Pancreas (tissue), 10 donors: ENCODE measurements around the gene EIF2S3. TPM values are rescaled to one million over a fixed set of nuclear protein-coding genes. Genes with fewer than 3 reads are reported as not detected.

Experiments used
- ATAC-seq, 4 donors: fragments of 200-7000 bp; cut with Tn5 transposase; one replicate each; pipeline versions ENCODE4 v1.8.0 to v1.9.1; 2020; ENCODE audit warnings: mild to moderate bottlenecking in 4 of 4, moderate library complexity in 4 of 4
- DNase-seq, 6 donors: peaks; one replicate each; pipeline ENCODE4 v3.0.0-alpha.2; 2020
- FAIRE-seq: peaks from 2 replicates; lab custom pipeline; 2012; peaks lifted over from hg19 to GRCh38; lab: Jason Lieb, UNC
- H3K27ac ChIP-seq, 4 donors: fragments of 200-600 bp; sonication (generic); 1 replicate in 3 of 4; 2 replicates in 1 of 4; pipeline versions ENCODE4 v1.5.0 to v1.8.0; 2020
- H3K27me3 ChIP-seq, 4 donors: fragments of 200-600 bp; one replicate each; pipeline ENCODE4 v1.8.0; 2021
- H3K36me3 ChIP-seq, 3 donors: fragments of 200-600 bp; sonication (generic) in 1 of 3; one replicate each; pipeline versions ENCODE4 v1.5.0 to v1.8.0; 2020 to 2021
- H3K4me1 ChIP-seq, 3 donors: fragments of 200-600 bp; one replicate each; pipeline ENCODE4 v1.8.0; 2021
- H3K4me3 ChIP-seq, 4 donors: fragments of 200-600 bp; sonication (generic) in 2 of 4; one replicate each; pipeline versions ENCODE4 v1.5.0 to v1.8.0; 2020 to 2021
- H3K9me3 ChIP-seq, 4 donors: fragments of 200-600 bp; one replicate each; pipeline ENCODE4 v1.8.0; 2021
- WGBS, 2 donors: extraction: QIAGEN DNeasy Blood & Tissue Kit; methylation state at CpG; one replicate each; pipeline ENCODE4 v1.1.7; 2013; 5-methylcytosine and 5-hydroxymethylcytosine counted together
- intact Hi-C, 3 donors: fragments of 100-400 bp; cut with DNase I; formaldehyde crosslinking; loops; one replicate each; pipeline versions ENCODE4 v1.11.1 to v1.14.2; 2022
- polyA plus RNA-seq, 2 donors: library from polyadenylated mRNA; stranded (reverse); fragments of 200-250 nt; gene quantifications; one replicate each; pipeline ENCODE4 v1.2.3, GENCODE V29; 2013
- total RNA-seq, 6 donors: library from RNA; stranded (reverse); fragmentation: NEBNext Ultra II Directional in 4 of 6; extraction: Animal tissue kit (Norgen Biotek cat#: 25700) in 4 of 6; gene quantifications; one replicate each; pipeline versions ENCODE4 v1.2.1 to v1.2.4, GENCODE V29; 2021 to 2023
- TF ChIP-seq, protein P1 (sequence below), 4 donors: fragments of 200-600 bp; sonication (generic) in 3 of 4; IDR thresholded peaks; one replicate each; pipeline versions ENCODE4 v1.5.0 to v1.8.0; 2021; ENCODE audit warnings: antibody characterized with exemption in 4 of 4
- donor health status: healthy with polysubstance abuse.
- donor health status: DM: no; HTN: no; CAD: no; lungs with moderate emphysema.
- donor health status: DM: no; HTN: no; CAD: no.
- donor health status: control.
- donor health status: control.
- donor health status: Bipolar disorder and iron deficiency.
- donor health status: DM: yes; HTN: yes; CAD: no.
- donor health status: DM: no; HTN: no; CAD: no.
- donor health status: DM: no; HTN: no; CAD: no.
- donor health status: DM: yes; HTN: yes; CAD: no.

Gene EIF2S3
- total and polyA plus RNA-seq, 8 donors: 40.0 to 139 (median 108) TPM

DNA sequence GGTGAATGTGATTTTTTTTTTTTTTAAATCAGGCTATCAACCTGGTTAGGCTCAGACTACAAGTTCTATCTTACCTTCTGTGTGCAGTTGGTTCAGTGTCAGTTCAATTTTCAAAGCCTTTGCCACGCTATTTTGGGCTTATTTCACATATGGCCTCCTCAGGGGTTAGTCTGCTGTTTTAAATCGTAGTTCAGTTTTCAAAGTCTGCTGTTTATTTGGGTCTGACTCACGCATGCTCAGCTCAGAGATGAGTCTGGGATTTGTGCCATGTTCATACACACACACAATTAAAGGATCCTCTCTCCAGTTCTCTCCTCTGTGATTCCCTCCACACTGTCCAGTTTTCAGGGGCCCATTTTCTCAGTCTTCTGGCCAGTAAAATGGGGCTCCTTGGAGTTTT, 62.5 kb downstream of the EIF2S3 start:
- H3K9me3 ChIP-seq: no peaks in the 10 kb centered on the region
- H3K4me1 ChIP-seq: no peaks in the 10 kb centered on the region
- intact Hi-C loops: no loop called here
- no peak overlapping the region for H3K4me3 ChIP-seq
- 18 to 37% methylated on average over 3 of the region's 3 CpGs for WGBS, 2 donors
- no peak for FAIRE-seq
- peak in 3 of 4 donors; percentile 59 to 72 (median 61) for ATAC-seq
- TF ChIP-seq, protein P1, sequence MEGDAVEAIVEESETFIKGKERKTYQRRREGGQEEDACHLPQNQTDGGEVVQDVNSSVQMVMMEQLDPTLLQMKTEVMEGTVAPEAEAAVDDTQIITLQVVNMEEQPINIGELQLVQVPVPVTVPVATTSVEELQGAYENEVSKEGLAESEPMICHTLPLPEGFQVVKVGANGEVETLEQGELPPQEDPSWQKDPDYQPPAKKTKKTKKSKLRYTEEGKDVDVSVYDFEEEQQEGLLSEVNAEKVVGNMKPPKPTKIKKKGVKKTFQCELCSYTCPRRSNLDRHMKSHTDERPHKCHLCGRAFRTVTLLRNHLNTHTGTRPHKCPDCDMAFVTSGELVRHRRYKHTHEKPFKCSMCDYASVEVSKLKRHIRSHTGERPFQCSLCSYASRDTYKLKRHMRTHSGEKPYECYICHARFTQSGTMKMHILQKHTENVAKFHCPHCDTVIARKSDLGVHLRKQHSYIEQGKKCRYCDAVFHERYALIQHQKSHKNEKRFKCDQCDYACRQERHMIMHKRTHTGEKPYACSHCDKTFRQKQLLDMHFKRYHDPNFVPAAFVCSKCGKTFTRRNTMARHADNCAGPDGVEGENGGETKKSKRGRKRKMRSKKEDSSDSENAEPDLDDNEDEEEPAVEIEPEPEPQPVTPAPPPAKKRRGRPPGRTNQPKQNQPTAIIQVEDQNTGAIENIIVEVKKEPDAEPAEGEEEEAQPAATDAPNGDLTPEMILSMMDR (IDR thresholded peaks at IDR 0.05): no peak
- peak in 1 of 6 donors; percentile 16 for DNase-seq
- H3K27ac ChIP-seq: no peak overlapping the region
- H3K36me3 ChIP-seq: no peaks in the 10 kb centered on the region
- no peaks in the 10 kb centered on the region for H3K27me3 ChIP-seq

DNA sequence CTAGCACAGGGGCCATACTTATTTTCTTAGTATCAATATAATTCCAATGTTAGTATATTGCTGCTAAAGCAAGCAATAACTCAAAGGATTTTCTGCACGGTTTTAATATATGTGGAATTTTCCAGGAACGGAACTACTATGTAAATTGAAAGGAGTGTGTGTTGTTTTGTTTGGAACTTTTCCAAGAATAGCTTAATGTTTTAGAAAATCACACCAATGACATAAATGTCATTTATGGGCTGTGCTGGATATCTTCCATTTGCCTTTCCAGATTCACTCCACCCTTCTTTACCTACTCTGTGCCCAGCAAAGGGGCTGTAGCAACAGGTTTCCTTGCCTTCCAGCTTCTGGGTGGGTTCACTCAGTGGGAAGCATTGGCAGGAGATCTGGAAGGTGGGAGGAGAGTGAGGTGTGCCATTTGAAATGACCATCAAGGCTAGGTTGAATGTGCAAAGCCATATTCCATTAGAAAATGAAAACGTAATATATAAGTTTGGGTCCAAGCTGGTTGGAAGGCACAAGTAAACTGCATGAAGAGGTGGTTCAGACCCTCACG, 69.6 kb downstream of the EIF2S3 start:
- TF ChIP-seq, protein P1 (IDR thresholded peaks at IDR 0.05): no peak
- H3K9me3 ChIP-seq: no peaks in the 10 kb centered on the region
- WGBS, 2 donors: 29 to 40% methylated on average over 4 of the region's 4 CpGs
- no peak overlapping the region for H3K27ac ChIP-seq
- no peak overlapping the region for H3K4me3 ChIP-seq
- intact Hi-C loops: no loop called here
- no peak for DNase-seq
- H3K36me3 ChIP-seq: no peaks in the 10 kb centered on the region
- ATAC-seq: peak in 3 of 4 donors; percentile 35 to 46 (median 45)
- H3K4me1 ChIP-seq: peaks cover 6 to 8% (median 7%) of the 10 kb centered on the region in 3 donors
- no peaks in the 10 kb centered on the region for H3K27me3 ChIP-seq
- peak; percentile 5 for FAIRE-seq

DNA sequence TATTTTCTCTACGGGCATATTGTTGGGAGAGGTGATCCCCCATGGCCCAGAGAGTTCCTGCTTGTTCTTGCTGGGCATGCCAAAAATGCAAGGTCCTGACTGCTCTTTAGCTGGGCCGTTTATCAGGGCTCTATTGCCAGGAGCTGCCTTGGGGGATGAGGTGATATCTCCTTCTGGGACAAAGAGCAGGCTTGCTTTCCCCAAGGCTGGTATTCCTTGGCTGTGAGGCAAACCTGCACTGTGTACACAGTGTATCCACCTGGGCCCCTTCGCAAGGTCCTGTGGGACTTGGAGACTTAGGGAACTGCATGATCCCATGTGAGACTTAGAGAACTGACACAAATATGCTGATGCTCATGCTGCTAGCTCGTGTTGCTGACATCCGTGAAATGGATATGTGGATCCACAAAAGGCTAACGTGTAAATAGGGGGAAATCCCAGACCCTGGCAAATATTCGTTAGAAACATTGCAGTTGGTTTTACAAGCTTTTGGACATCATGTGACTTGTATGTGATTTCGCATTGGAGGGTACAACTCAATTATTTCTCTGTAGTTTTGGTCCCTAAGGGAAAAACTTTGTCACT, 70.4 kb downstream of the EIF2S3 start:
- TF ChIP-seq, protein P1 (IDR thresholded peaks at IDR 0.05): no peak
- H3K27ac ChIP-seq: peak overlapping the region in 1 of 4 donors; percentile 27
- intact Hi-C loops: no loop called here
- DNase-seq (peak in 4 of 6 donors; percentile 33 to 49 (median 41)), ATAC-seq (peak; percentile 90 to 97 (median 94)), FAIRE-seq (no peak)
- H3K4me3 ChIP-seq: no peak overlapping the region
- H3K27me3 ChIP-seq: no peaks in the 10 kb centered on the region
- WGBS, 2 donors: 31 to 50% methylated on average over 8 of the region's 8 CpGs
- H3K4me1 ChIP-seq: peaks cover 6 to 8% (median 7%) of the 10 kb centered on the region in 3 donors
- no peaks in the 10 kb centered on the region for H3K36me3 ChIP-seq
- no peaks in the 10 kb centered on the region for H3K9me3 ChIP-seq

Other genes starting within 250 kb of the EIF2S3 start
- 10 to 100 TPM in 1 of 6 donors, 1 to 10 TPM in 5; 4.8 to 11.5 (median 7.6) TPM for gene APOO, start 147.0 kb upstream of the EIF2S3 start, total RNA-seq
- gene APOO, start 147.0 kb upstream of the EIF2S3 start, polyA plus RNA-seq: 10 to 100 TPM in 1 of 2 donors, 1 to 10 TPM in 1; 10.0 to 16.9 TPM
- gene CXorf58, start 146.9 kb upstream of the EIF2S3 start, total RNA-seq: under 1 TPM in 5 of 6 donors, not detected in 1; 0.09 to 0.40 (median 0.16) TPM
- under 1 TPM; 0.07 to 0.19 TPM for gene CXorf58, start 146.9 kb upstream of the EIF2S3 start, polyA plus RNA-seq
- 1 to 10 TPM; 3.3 to 4.7 (median 4.4) TPM for gene KLHL15, start 27.8 kb upstream of the EIF2S3 start, total RNA-seq
- gene KLHL15, start 27.8 kb upstream of the EIF2S3 start, polyA plus RNA-seq: 1 to 10 TPM; 1.2 to 3.1 TPM
- 10 to 100 TPM; 19.0 to 40.3 (median 26.4) TPM for gene ZFX, start 94.8 kb downstream of the EIF2S3 start, total RNA-seq
- gene ZFX, start 94.8 kb downstream of the EIF2S3 start, polyA plus RNA-seq: 1 to 10 TPM; 4.4 to 8.8 TPM